GM13977 (cell line): ENCODE measurements around the gene SLC35F6.

ENCODE experiments used
- DNase-seq: peaks from one replicate; pipeline ENCODE4 v3.0.0; 2012; ENCODE audit warnings: low spot score
- CTCF ChIP-seq: IDR thresholded peaks from 2 replicates; pipeline ENCODE4 v1.5.1; 2012; ENCODE audit warnings: mild to moderate bottlenecking, control low read depth; ENCODE audit not compliant: insufficient read depth; ENCODE audit errors: extremely low read depth, missing control alignments
- in situ Hi-C: fragments of 300-500 bp; cut with MboI; formaldehyde crosslinking; loops from one replicate; pipeline ENCODE4 v1.12.0; 2022; ENCODE audit warnings: low sequenced_read_pairs, low pct_unique_long_range_greater_than_20kb, mixed read lengths, inconsistent platforms; ENCODE audit not compliant: unreplicated experiment

Gene SLC35F6

GRCh38 chr2:26801796-26802195 lies 37.7 kb downstream of the SLC35F6 start:
- no peak for TF ChIP-seq CTCF
- in situ Hi-C loops, result no loop called here
- no peak for DNase-seq

- in situ Hi-C loops, result no loop called here
- TF ChIP-seq CTCF, result no peak
- no peak for DNase-seq
Observed at GRCh38 chr2:26805241-26805676, 41.2 kb downstream of the SLC35F6 start.

- TF ChIP-seq CTCF, result no peak
- no peak for DNase-seq
- in situ Hi-C loops, result no loop called here
Observed at GRCh38 chr2:26807788-26808460, 43.8 kb downstream of the SLC35F6 start.

- no peak for TF ChIP-seq CTCF
- in situ Hi-C loops, result no loop called here
- DNase-seq, result no peak
Observed at GRCh38 chr2:26809211-26809610, 45.1 kb downstream of the SLC35F6 start.

GRCh38 chr2:26809876-26810577 lies 45.9 kb downstream of the SLC35F6 start:
- no peak for TF ChIP-seq CTCF
- in situ Hi-C loops, result no loop called here
- DNase-seq, result no peak

- DNase-seq, result no peak
- no peak for TF ChIP-seq CTCF
- in situ Hi-C loops, result no loop called here
Observed at GRCh38 chr2:26811261-26811660, 47.2 kb downstream of the SLC35F6 start.
